HepG2 (cell line): ENCODE data around the gene UACA. TPM values are rescaled to one million over a fixed set of nuclear protein-coding genes. Genes with fewer than 3 reads are reported as not detected.

ENCODE experiments used
- CBX5 ChIP-seq: sonication (generic); formaldehyde crosslinking; IDR thresholded peaks from 2 replicates; pipeline ENCODE4 v1.4.0; 2020; ENCODE audit warnings: missing genetic modification reagents, borderline replicate concordance
- DNMT3B ChIP-seq: conservative IDR thresholded peaks from 2 replicates; pipeline ENCODE4 v1.6.1; 2016; ENCODE audit warnings: missing biosample characterization, control low read depth
- ELF3 ChIP-seq: IDR thresholded peaks from 2 replicates; pipeline ENCODE4 v1.6.1; 2016; ENCODE audit warnings: missing genetic modification reagents, missing compliant biosample characterization
- ETV5 ChIP-seq: IDR thresholded peaks from 2 replicates; pipeline ENCODE4 v1.6.1; 2018; ENCODE audit warnings: missing biosample characterization, missing genetic modification reagents, inconsistent platforms, borderline replicate concordance
- ETV6 ChIP-seq: sonication (generic); formaldehyde crosslinking; conservative IDR thresholded peaks from 2 replicates; pipeline ENCODE4 v1.4.0; 2020; ENCODE audit warnings: missing genetic modification reagents
- FOSL2 ChIP-seq: sonication (generic); formaldehyde crosslinking; IDR thresholded peaks from 2 replicates; pipeline ENCODE4 v1.4.0; 2020; ENCODE audit warnings: missing genetic modification reagents
- GABPA ChIP-seq, 2 experiments: IDR thresholded peaks; 2 replicates each; pipeline ENCODE4 v1.6.1; 2011 to 2016; ENCODE audit warnings: low read depth in 2 of 2, low read length in 1 of 2, missing biosample characterization in 1 of 2, missing genetic modification characterization in 1 of 2
- HNRNPK ChIP-seq: fragments of 200-400 bp; formaldehyde crosslinking; IDR thresholded peaks from 2 replicates; pipeline ENCODE4 v1.6.1; 2018; ENCODE audit warnings: low read length, low read depth, moderate library complexity, mild to moderate bottlenecking; ENCODE audit not compliant: poor library complexity, severe bottlenecking
- RARA ChIP-seq: IDR thresholded peaks from 2 replicates; pipeline ENCODE4 v1.6.1; 2016; ENCODE audit warnings: missing genetic modification reagents, missing compliant biosample characterization
- TEAD3 ChIP-seq: optimal IDR thresholded peaks from 2 replicates; pipeline ENCODE3; 2016; ENCODE audit warnings: borderline replicate concordance
- U2AF2 ChIP-seq: fragments of 200-400 bp; formaldehyde crosslinking; IDR thresholded peaks from 2 replicates; pipeline ENCODE4 v1.6.1; 2017; ENCODE audit warnings: low read depth, mild to moderate bottlenecking, low read length
- ZBTB21 ChIP-seq: sonication (generic); formaldehyde crosslinking; IDR thresholded peaks from 2 replicates; pipeline ENCODE4 v1.4.0; 2020; ENCODE audit warnings: missing genetic modification reagents
- ZKSCAN1 ChIP-seq: fragments of 150-350 bp; IDR thresholded peaks from 2 replicates; pipeline ENCODE4 v1.6.1; 2014; ENCODE audit warnings: low read length
- ZNF160 ChIP-seq: sonication (generic); formaldehyde crosslinking; IDR thresholded peaks from 2 replicates; pipeline ENCODE4 v1.8.0; 2022; ENCODE audit warnings: mild to moderate bottlenecking, inconsistent platforms, missing genetic modification reagents
- ZNF343 ChIP-seq: sonication (generic); formaldehyde crosslinking; IDR thresholded peaks from 2 replicates; pipeline ENCODE4 v1.4.0; 2020; ENCODE audit warnings: mild to moderate bottlenecking, missing genetic modification reagents
- ZNF652 ChIP-seq: IDR thresholded peaks from 2 replicates; pipeline ENCODE4 v1.6.1; 2016; ENCODE audit warnings: low read depth, borderline replicate concordance
- ZNF792 ChIP-seq: IDR thresholded peaks from 2 replicates; pipeline ENCODE4 v1.6.1; 2016
- ZNF839 ChIP-seq: sonication (generic); formaldehyde crosslinking; IDR thresholded peaks from 2 replicates; pipeline ENCODE4 v1.4.0; 2020; ENCODE audit warnings: missing genetic modification reagents, mild to moderate bottlenecking, borderline replicate concordance
- ZSCAN29 ChIP-seq: sonication (generic); formaldehyde crosslinking; conservative IDR thresholded peaks from 2 replicates; pipeline ENCODE4 v1.4.0; 2020; ENCODE audit warnings: mild to moderate bottlenecking, missing genetic modification reagents
- ZSCAN30 ChIP-seq: sonication (generic); formaldehyde crosslinking; IDR thresholded peaks from 2 replicates; pipeline ENCODE4 v1.5.0; 2020; ENCODE audit warnings: mild to moderate bottlenecking, missing genetic modification reagents
- polyA plus RNA-seq, 8 experiments: library from polyadenylated mRNA; depleted of rRNA in 3 of 8; stranded (reverse) in 7 of 8; unstranded in 1 of 8; fragments of >200 nt; fragmentation: Illumina TruSeq in 4 of 8; extraction: Trizol in 4 of 8; gene quantifications; 2 replicates each; pipeline versions ENCODE4 v1.2.1 to v1.2.3, GENCODE V29; 2011 to 2016; ENCODE audit warnings: low read depth in 4 of 8, missing spikeins in 1 of 8, mixed read lengths in 1 of 8; ENCODE audit not compliant: insufficient read depth in 1 of 8
- total RNA-seq, 5 experiments: library from RNA; depleted of rRNA; stranded (reverse); fragments of >200 nt; fragmentation: Illumina TruSeq; extraction: Trizol; gene quantifications; 2 replicates each; pipeline ENCODE4 v1.2.3, GENCODE V29; 2016; ENCODE audit warnings: low read depth in 1 of 5
- TF ChIP-seq, protein P1 (sequence below): sonication (generic); formaldehyde crosslinking; IDR thresholded peaks from 2 replicates; pipeline ENCODE4 v1.5.1; 2020; ENCODE audit warnings: mild to moderate bottlenecking, missing genetic modification reagents, borderline replicate concordance
- TF ChIP-seq, protein P2 (sequence below): sonication (generic); formaldehyde crosslinking; IDR thresholded peaks from 2 replicates; pipeline ENCODE4 v1.4.0; 2020; ENCODE audit warnings: missing genetic modification reagents
- TF ChIP-seq, protein P3 (sequence below): IDR thresholded peaks from 2 replicates; pipeline ENCODE4 v1.6.1; 2016; ENCODE audit warnings: low read depth

Gene UACA
- total and polyA plus RNA-seq, 2 of the 13 experiments (the other 11 are each of a cell fraction or from before 2014, with no cell fraction given), result 17.8 to 39.2 TPM

DNA sequence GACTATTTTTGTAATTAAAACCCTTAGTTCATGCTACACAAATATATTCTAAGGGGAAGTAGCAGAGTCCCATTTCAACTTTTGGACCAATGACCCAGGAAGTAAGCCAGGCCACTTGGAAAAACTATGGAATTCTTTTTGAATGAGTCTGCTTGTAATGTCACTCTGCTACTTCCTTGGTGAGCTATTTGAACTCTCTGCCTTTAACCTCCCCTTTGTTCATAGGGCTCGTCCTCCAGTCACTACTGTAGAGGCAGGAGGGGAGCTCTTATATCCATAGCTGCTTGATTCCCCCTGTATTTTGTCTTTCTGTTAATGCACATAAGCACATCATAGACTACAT, 119.6 kb downstream of the UACA start (continued):
- no peak for TF ChIP-seq ZNF160 (CRISPR knock-in tag)
- TF ChIP-seq GABPA (IDR thresholded peaks at IDR 0.05; ENCODE audit: low read depth, low read length), result no peak
- TF ChIP-seq GABPA (CRISPR knock-in tag; IDR thresholded peaks at IDR 0.05; ENCODE audit: low read depth), result 0 out of 2 replicates have a peak, but pooled peaks have one; percentile 30
- TF ChIP-seq U2AF2, result no peak
- TF ChIP-seq ETV5, result peak; percentile 59; the same call in 1 of the 2 replicates
- no peak for TF ChIP-seq ZNF792 (CRISPR knock-in tag)
- peak; percentile 96 for TF ChIP-seq ELF3 (CRISPR knock-in tag)
- TF ChIP-seq RARA, result peak; percentile 68
- TF ChIP-seq, protein P1, sequence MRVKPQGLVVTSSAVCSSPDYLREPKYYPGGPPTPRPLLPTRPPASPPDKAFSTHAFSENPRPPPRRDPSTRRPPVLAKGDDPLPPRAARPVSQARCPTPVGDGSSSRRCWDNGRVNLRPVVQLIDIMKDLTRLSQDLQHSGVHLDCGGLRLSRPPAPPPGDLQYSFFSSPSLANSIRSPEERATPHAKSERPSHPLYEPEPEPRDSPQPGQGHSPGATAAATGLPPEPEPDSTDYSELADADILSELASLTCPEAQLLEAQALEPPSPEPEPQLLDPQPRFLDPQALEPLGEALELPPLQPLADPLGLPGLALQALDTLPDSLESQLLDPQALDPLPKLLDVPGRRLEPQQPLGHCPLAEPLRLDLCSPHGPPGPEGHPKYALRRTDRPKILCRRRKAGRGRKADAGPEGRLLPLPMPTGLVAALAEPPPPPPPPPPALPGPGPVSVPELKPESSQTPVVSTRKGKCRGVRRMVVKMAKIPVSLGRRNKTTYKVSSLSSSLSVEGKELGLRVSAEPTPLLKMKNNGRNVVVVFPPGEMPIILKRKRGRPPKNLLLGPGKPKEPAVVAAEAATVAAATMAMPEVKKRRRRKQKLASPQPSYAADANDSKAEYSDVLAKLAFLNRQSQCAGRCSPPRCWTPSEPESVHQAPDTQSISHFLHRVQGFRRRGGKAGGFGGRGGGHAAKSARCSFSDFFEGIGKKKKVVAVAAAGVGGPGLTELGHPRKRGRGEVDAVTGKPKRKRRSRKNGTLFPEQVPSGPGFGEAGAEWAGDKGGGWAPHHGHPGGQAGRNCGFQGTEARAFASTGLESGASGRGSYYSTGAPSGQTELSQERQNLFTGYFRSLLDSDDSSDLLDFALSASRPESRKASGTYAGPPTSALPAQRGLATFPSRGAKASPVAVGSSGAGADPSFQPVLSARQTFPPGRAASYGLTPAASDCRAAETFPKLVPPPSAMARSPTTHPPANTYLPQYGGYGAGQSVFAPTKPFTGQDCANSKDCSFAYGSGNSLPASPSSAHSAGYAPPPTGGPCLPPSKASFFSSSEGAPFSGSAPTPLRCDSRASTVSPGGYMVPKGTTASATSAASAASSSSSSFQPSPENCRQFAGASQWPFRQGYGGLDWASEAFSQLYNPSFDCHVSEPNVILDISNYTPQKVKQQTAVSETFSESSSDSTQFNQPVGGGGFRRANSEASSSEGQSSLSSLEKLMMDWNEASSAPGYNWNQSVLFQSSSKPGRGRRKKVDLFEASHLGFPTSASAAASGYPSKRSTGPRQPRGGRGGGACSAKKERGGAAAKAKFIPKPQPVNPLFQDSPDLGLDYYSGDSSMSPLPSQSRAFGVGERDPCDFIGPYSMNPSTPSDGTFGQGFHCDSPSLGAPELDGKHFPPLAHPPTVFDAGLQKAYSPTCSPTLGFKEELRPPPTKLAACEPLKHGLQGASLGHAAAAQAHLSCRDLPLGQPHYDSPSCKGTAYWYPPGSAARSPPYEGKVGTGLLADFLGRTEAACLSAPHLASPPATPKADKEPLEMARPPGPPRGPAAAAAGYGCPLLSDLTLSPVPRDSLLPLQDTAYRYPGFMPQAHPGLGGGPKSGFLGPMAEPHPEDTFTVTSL, result no peak
- no peak for TF ChIP-seq ZKSCAN1
- TF ChIP-seq, protein P2, sequence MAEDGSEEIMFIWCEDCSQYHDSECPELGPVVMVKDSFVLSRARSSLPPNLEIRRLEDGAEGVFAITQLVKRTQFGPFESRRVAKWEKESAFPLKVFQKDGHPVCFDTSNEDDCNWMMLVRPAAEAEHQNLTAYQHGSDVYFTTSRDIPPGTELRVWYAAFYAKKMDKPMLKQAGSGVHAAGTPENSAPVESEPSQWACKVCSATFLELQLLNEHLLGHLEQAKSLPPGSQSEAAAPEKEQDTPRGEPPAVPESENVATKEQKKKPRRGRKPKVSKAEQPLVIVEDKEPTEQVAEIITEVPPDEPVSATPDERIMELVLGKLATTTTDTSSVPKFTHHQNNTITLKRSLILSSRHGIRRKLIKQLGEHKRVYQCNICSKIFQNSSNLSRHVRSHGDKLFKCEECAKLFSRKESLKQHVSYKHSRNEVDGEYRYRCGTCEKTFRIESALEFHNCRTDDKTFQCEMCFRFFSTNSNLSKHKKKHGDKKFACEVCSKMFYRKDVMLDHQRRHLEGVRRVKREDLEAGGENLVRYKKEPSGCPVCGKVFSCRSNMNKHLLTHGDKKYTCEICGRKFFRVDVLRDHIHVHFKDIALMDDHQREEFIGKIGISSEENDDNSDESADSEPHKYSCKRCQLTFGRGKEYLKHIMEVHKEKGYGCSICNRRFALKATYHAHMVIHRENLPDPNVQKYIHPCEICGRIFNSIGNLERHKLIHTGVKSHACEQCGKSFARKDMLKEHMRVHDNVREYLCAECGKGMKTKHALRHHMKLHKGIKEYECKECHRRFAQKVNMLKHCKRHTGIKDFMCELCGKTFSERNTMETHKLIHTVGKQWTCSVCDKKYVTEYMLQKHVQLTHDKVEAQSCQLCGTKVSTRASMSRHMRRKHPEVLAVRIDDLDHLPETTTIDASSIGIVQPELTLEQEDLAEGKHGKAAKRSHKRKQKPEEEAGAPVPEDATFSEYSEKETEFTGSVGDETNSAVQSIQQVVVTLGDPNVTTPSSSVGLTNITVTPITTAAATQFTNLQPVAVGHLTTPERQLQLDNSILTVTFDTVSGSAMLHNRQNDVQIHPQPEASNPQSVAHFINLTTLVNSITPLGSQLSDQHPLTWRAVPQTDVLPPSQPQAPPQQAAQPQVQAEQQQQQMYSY, result no peak
- no peak for TF ChIP-seq ZNF652 (CRISPR knock-in tag)
- no peak for TF ChIP-seq ZSCAN30 (CRISPR knock-in tag)
- no peak for TF ChIP-seq CBX5 (CRISPR knock-in tag)
- TF ChIP-seq HNRNPK, result no peak
- no peak for TF ChIP-seq ZNF343 (CRISPR knock-in tag)
- TF ChIP-seq ETV6 (CRISPR knock-in tag), result no peak
- TF ChIP-seq, protein P3, sequence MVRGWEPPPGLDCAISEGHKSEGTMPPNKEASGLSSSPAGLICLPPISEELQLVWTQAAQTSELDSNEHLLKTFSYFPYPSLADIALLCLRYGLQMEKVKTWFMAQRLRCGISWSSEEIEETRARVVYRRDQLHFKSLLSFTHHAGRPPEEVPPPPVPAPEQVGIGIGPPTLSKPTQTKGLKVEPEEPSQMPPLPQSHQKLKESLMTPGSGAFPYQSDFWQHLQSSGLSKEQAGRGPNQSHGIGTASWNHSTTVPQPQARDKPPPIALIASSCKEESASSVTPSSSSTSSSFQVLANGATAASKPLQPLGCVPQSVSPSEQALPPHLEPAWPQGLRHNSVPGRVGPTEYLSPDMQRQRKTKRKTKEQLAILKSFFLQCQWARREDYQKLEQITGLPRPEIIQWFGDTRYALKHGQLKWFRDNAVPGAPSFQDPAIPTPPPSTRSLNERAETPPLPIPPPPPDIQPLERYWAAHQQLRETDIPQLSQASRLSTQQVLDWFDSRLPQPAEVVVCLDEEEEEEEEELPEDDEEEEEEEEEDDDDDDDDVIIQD, result peak; percentile 87; the same call in 1 of the 2 replicates
- no peak for TF ChIP-seq ZNF839 (CRISPR knock-in tag)
- no peak for TF ChIP-seq DNMT3B (CRISPR knock-in tag)
- no peak for TF ChIP-seq ZBTB21 (CRISPR knock-in tag)
- TF ChIP-seq FOSL2 (CRISPR knock-in tag), result peak; percentile 69
- TF ChIP-seq TEAD3, result peak; percentile 57
- TF ChIP-seq ZSCAN29 (CRISPR knock-in tag), result no peak
